Measurements from ENCODE around the gene CHL1. TPM values are rescaled to one million over a fixed set of nuclear protein-coding genes. Genes with fewer than 3 reads are reported as not detected.

The CHL1 gene
- total and polyA plus RNA-seq, 2 experiments from 2014 or later, result 1.4 to 1.9 TPM

- H3K27me3 Mint-ChIP-seq (ENCODE audit: insufficient read depth, low read depth, poor library complexity), result no peaks in the 10 kb centered on the region
- Histone ChIP-seq H3K4me3 (no peak overlapping the region), H3K36me3 (ENCODE audit: insufficient read depth) (no peaks in the 10 kb centered on the region), H3K9me2 (ENCODE audit: insufficient read depth) (no peaks in the 10 kb centered on the region), H3K27ac (ENCODE audit: low read depth) (no peak overlapping the region), H3K4me2 (no peak overlapping the region), H3K79me2 (replicated peaks; ENCODE audit: insufficient read depth) (no peaks in the 10 kb centered on the region), H3F3A (replicated peaks; ENCODE audit: low read depth) (no peaks in the 10 kb centered on the region), H3K4me1 (ENCODE audit: insufficient read depth) (peaks cover 10% of the 10 kb centered on the region), H4K20me1 (replicated peaks; ENCODE audit: insufficient read depth) (no peaks in the 10 kb centered on the region), H3K27me3 (ENCODE audit: insufficient read depth) (no peaks in the 10 kb centered on the region), H2AFZ (no peak overlapping the region)
- peaks cover 18% of the 10 kb centered on the region; the same call in 1 of the 3 replicates for H3K36me3 Mint-ChIP-seq (ENCODE audit: low read depth)
- ATAC-seq, result no peak
- peaks cover 87% of the 10 kb centered on the region for H3K9me3 Mint-ChIP-seq
- no peak for DNase-seq (ENCODE audit: low spot score)
- no peak overlapping the region for H3K27ac Mint-ChIP-seq
- no peaks in the 10 kb centered on the region for H3K4me1 Mint-ChIP-seq
- TF ChIP-seq CTCF (conservative IDR thresholded peaks at IDR 0.05; ENCODE audit: low read depth in 2 of 2), result no peak
- TF ChIP-seq ETS1 (IDR thresholded peaks at IDR 0.05), result no peak
- no peak for TF ChIP-seq REST (IDR thresholded peaks at IDR 0.05; ENCODE audit: unreplicated experiment)
- TF ChIP-seq NANOG (IDR thresholded peaks at IDR 0.05; ENCODE audit: borderline replicate concordance), result no peak
- TF ChIP-seq CREB1 (CRISPR knock-in tag; IDR thresholded peaks at IDR 0.05; ENCODE audit: low read depth), result no peak
- no peak overlapping the region for H3K4me3 Mint-ChIP-seq
Measured at GRCh38 chr3:249587-250262, 53.2 kb downstream of the CHL1 start.

GRCh38 chr3:256501-256900 lies 59.9 kb downstream of the CHL1 start:
- Histone ChIP-seq H4K20me1 (replicated peaks; ENCODE audit: insufficient read depth) (no peaks in the 10 kb centered on the region), H3K9me2 (ENCODE audit: insufficient read depth) (no peaks in the 10 kb centered on the region), H3K4me1 (ENCODE audit: insufficient read depth) (peaks cover 10% of the 10 kb centered on the region; the same call in 1 of the 2 replicates), H3F3A (replicated peaks; ENCODE audit: low read depth) (no peaks in the 10 kb centered on the region), H2AFZ (no peak overlapping the region), H3K27me3 (ENCODE audit: insufficient read depth) (no peaks in the 10 kb centered on the region), H3K79me2 (replicated peaks; ENCODE audit: insufficient read depth) (no peaks in the 10 kb centered on the region), H3K36me3 (ENCODE audit: insufficient read depth) (no peaks in the 10 kb centered on the region), H3K4me2 (no peak overlapping the region), H3K4me3 (no peak overlapping the region), H3K27ac (ENCODE audit: low read depth) (no peak overlapping the region)
- H3K27me3 Mint-ChIP-seq (ENCODE audit: insufficient read depth, low read depth, poor library complexity), result no peaks in the 10 kb centered on the region
- peaks cover 87% of the 10 kb centered on the region for H3K9me3 Mint-ChIP-seq
- no peak overlapping the region for H3K4me3 Mint-ChIP-seq
- H3K36me3 Mint-ChIP-seq (ENCODE audit: low read depth), result peaks cover 22% of the 10 kb centered on the region; the same call in 2 of the 3 replicates
- H3K27ac Mint-ChIP-seq, result no peak overlapping the region
- DNase-seq (ENCODE audit: low spot score) (no peak), ATAC-seq (no peak)
- no peaks in the 10 kb centered on the region for H3K4me1 Mint-ChIP-seq
- no peak for TF ChIP-seq ETS1 (IDR thresholded peaks at IDR 0.05)
- TF ChIP-seq REST (IDR thresholded peaks at IDR 0.05; ENCODE audit: unreplicated experiment), result no peak
- TF ChIP-seq JUNB (IDR thresholded peaks at IDR 0.05; ENCODE audit: unreplicated experiment), result no peak
